ENCODE data around the gene ELOVL7. TPM values are rescaled to one million over a fixed set of nuclear protein-coding genes. Genes with fewer than 3 reads are reported as not detected.

The ELOVL7 gene
- total and polyA plus RNA-seq, 10 of the 15 experiments (the other 5 are each of a cell fraction or from before 2014, with no cell fraction given): 0.26 to 1.2 (median 0.92) TPM

GRCh38 chr5:60886158-60886557, 42.1 kb upstream of the ELOVL7 start (continued):
- TF ChIP-seq CBFB (IDR thresholded peaks at IDR 0.05; ENCODE audit: low read depth) (no peak), TCF12 (IDR thresholded peaks at IDR 0.05; ENCODE audit: low read depth, low read length) (no peak), MTA3 (IDR thresholded peaks at IDR 0.05; ENCODE audit: borderline replicate concordance, low read length) (no peak)

GRCh38 chr5:60883229-60883628, 39.2 kb upstream of the ELOVL7 start:
- DNase-seq (ENCODE audit: low read depth, low spot score): no peak
- CTCF ChIA-PET: interaction anchor here (1.0 to 1.8 kb wide), 6 partner anchors 8 to 207 kb away, joined by 3 to 7 read pairs (median 6); no protein-coding TSS in a partner anchor
- POLR2A ChIA-PET: no interaction called here
- no TSS peak for BruUV-seq (replicated peaks)
- Histone ChIP-seq H3K36me3 (ENCODE audit: control insufficient read depth in 2 of 2, insufficient read depth in 2 of 2, low read length in 1 of 2) (no peaks in the 10 kb centered on the region), H3K79me2 (ENCODE audit: control insufficient read depth, insufficient read depth, low read length) (no peaks in the 10 kb centered on the region), H3K9me3 (replicated peaks; ENCODE audit: control insufficient read depth, insufficient read depth, low read length) (no peaks in the 10 kb centered on the region), H4K20me1 (ENCODE audit: control insufficient read depth, insufficient read depth) (no peaks in the 10 kb centered on the region), H3K9ac (ENCODE audit: control insufficient read depth, insufficient read depth, low read length) (no peak overlapping the region), H2AFZ (ENCODE audit: control insufficient read depth, low read depth, low read length) (no peak overlapping the region), H3K4me1 (ENCODE audit: control insufficient read depth, insufficient read depth, low read length) (no peaks in the 10 kb centered on the region), H3K4me3 (no peak overlapping the region), H3K27me3 (replicated peaks in 1 of 2; ENCODE audit: control insufficient read depth in 2 of 2, insufficient read depth in 2 of 2, low read length in 1 of 2) (no peaks in the 10 kb centered on the region), H3K27ac (ENCODE audit: control insufficient read depth, insufficient read depth) (no peak overlapping the region), H3K4me2 (ENCODE audit: control insufficient read depth, insufficient read depth) (no peak overlapping the region)
- intact Hi-C loops (cut with micrococcal nuclease; ENCODE audit: unreplicated experiment): loop anchor here (1.0 to 5.0 kb wide), 2 partner anchors 206 to 586 kb away; no protein-coding TSS in a partner anchor
- peak; percentile 71 for FAIRE-seq
- SMC1A ChIA-PET (ENCODE audit: uncharacterized antibody, unreplicated experiment): no interaction called here
- peak; percentile 47 to 58 (median 50); a peak in 5 of 6 replicates for TF ChIP-seq CTCF (IDR thresholded peaks at IDR 0.05 in 2 of 3, conservative IDR thresholded peaks at IDR 0.05 in 1 of 3; ENCODE audit: control insufficient read depth in 2 of 3, extremely low read depth in 1 of 3, insufficient read depth in 1 of 3, low read depth in 3 of 3, low read length in 3 of 3)
- TF ChIP-seq TAF1 (IDR thresholded peaks at IDR 0.05; ENCODE audit: borderline replicate concordance, low read depth, low read length): no peak
- TF ChIP-seq SMAD1 (IDR thresholded peaks at IDR 0.05; ENCODE audit: low read depth, partially characterized antibody): no peak
- no peak for TF ChIP-seq LARP7 (IDR thresholded peaks at IDR 0.05)
- peak; percentile 60 for TF ChIP-seq SMC3 (IDR thresholded peaks at IDR 0.05; ENCODE audit: borderline replicate concordance, low read length)
- no peak for TF ChIP-seq ZNF24 (IDR thresholded peaks at IDR 0.05)
- TF ChIP-seq RAD21 (IDR thresholded peaks at IDR 0.05; ENCODE audit: insufficient read depth, low read depth, low read length): peak; percentile 50
- TF ChIP-seq POLR2AphosphoS5 (IDR thresholded peaks at IDR 0.05; ENCODE audit: low read length): no peak
- TF ChIP-seq USF2 (IDR thresholded peaks at IDR 0.05; ENCODE audit: borderline replicate concordance, low read depth, low read length): no peak
- no peak for TF ChIP-seq RCOR1 (conservative IDR thresholded peaks at IDR 0.05; ENCODE audit: low read depth, low read length)
- TF ChIP-seq EZH2 (IDR thresholded peaks at IDR 0.05; ENCODE audit: borderline replicate concordance, control insufficient read depth, low read depth, low read length): no peak
- ATAC-seq: peak; percentile 68
- RAD21 ChIA-PET (ENCODE audit: unreplicated experiment): interaction anchor here (1.8 kb wide), 1 partner anchor 205 kb away, joined by 5 read pairs; no protein-coding TSS in a partner anchor
- in situ Hi-C loops (cut with MboI): no loop called here
